Measurements from ENCODE around the gene ODF2. TPM values are rescaled to one million over a fixed set of nuclear protein-coding genes. Genes with fewer than 3 reads are reported as not detected.

Gene ODF2
- total and polyA plus RNA-seq, 12 donors = 10.9 to 19.7 (median 14.8) TPM

DNA sequence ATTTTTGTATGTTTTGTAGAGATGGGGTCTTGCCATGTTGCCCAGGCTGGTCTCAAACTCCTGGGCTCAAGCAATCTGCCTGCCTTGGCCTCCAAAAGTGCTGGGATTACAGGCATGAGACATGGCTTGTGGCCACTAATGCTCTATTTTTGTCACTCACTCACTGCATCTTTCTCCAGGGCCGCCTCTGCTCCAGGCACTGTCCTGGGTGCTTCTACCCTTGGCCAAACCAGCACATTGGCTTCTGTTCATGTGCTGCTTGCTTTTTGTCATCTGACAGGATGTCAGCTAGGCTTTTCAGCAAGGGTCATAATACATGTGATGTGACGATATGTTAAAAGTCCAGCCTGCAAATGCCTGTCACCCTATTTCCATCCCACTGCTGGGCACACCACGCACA lies 3.2 kb downstream of the ODF2 start:
- Histone ChIP-seq H3K27me3 (no peaks in the 10 kb centered on the region), H3K36me3 (peaks cover 0 to 52% (median 27%) of the 10 kb centered on the region in 9 donors), H3K9me3 (no peaks in the 10 kb centered on the region), H3K4me1 (peaks cover 0 to 33% (median 15%) of the 10 kb centered on the region in 9 donors), H3K27ac (peak overlapping the region in 7 of 10 donors; percentile 6 to 65 (median 26)), H3K4me3 (no peak overlapping the region)
- intact Hi-C loops (cut with DNase I) = loop anchor here in 3 of 10 donors (5.0 to 10.0 kb wide), 2 partner anchors 93 to 96 kb away; partner anchors contain the start of gene SPTAN1 (in 3 of the 3)
- 44 to 63% methylated on average over 3 of the region's 3 CpGs for WGBS, 2 donors
- TF ChIP-seq, protein P1, sequence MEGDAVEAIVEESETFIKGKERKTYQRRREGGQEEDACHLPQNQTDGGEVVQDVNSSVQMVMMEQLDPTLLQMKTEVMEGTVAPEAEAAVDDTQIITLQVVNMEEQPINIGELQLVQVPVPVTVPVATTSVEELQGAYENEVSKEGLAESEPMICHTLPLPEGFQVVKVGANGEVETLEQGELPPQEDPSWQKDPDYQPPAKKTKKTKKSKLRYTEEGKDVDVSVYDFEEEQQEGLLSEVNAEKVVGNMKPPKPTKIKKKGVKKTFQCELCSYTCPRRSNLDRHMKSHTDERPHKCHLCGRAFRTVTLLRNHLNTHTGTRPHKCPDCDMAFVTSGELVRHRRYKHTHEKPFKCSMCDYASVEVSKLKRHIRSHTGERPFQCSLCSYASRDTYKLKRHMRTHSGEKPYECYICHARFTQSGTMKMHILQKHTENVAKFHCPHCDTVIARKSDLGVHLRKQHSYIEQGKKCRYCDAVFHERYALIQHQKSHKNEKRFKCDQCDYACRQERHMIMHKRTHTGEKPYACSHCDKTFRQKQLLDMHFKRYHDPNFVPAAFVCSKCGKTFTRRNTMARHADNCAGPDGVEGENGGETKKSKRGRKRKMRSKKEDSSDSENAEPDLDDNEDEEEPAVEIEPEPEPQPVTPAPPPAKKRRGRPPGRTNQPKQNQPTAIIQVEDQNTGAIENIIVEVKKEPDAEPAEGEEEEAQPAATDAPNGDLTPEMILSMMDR (IDR thresholded peaks at IDR 0.05) = no peak
- peak; percentile 32 to 35 for DNase-seq
- peak in 6 of 8 donors; percentile 16 to 71 (median 42) for ATAC-seq

DNA sequence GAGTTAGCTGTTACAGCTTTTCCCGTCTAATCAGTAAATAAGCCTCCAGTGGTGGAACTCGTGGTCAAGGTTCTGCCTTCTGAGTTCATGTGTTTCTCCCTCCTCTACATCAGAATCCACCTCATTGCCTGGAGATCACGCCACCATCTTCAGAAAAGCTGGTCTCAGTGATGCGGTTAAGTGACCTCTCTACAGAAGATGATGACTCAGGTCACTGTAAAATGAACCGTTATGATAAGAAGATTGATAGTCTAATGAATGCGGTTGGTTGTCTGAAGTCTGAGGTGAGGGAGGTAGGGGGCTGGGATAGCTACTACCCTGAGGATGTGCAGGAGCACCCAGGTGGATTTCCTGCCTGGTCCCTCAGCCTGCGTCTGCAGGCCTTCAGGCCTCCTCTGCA lies 13.3 kb downstream of the ODF2 start:
- no peak for ATAC-seq
- Histone ChIP-seq H3K27me3 (no peaks in the 10 kb centered on the region), H3K36me3 (peaks cover 0 to 87% (median 8%) of the 10 kb centered on the region in 9 donors), H3K4me3 (no peak overlapping the region), H3K27ac (no peak overlapping the region), H3K9me3 (no peaks in the 10 kb centered on the region), H3K4me1 (peaks cover 0 to 3% (median 0%) of the 10 kb centered on the region in 9 donors)
- DNase-seq = no peak
- 89 to 95% methylated on average over 7 of the region's 7 CpGs for WGBS, 2 donors
- intact Hi-C loops (cut with DNase I) = no loop called here
- TF ChIP-seq, protein P1 (IDR thresholded peaks at IDR 0.05) = no peak

DNA sequence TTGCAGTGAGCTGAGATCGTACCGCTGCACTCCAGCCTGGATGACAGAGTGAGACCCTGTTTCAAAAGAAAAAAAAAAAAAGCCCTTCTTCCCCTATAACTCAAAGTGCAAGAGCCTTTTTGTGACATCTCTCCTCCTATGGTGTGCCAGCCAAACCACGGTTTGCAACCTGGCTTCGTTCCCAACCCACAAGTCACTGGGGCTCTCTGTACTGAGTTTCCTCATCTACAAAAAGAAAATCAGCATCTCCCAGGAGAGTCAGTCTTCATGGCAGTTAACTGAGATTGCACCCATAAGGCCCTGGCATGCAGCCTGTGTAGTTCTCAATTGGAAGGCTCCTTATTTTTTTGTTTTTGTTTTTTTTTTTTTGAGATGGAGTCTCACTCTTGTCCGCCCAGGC lies 14.8 kb downstream of the ODF2 start:
- TF ChIP-seq, protein P1 (IDR thresholded peaks at IDR 0.05) = no peak
- no peak overlapping the region for H3K27ac ChIP-seq
- H3K9me3 ChIP-seq = no peaks in the 10 kb centered on the region
- H3K36me3 ChIP-seq = peaks cover 0 to 90% (median 5%) of the 10 kb centered on the region in 9 donors
- H3K27me3 ChIP-seq = no peaks in the 10 kb centered on the region
- ATAC-seq = peak in 1 of 8 donors; percentile 35
- WGBS, 2 donors = 71 to 82% methylated on average over 5 of the region's 5 CpGs
- H3K4me3 ChIP-seq = no peak overlapping the region
- no peak for DNase-seq
- H3K4me1 ChIP-seq = peaks cover 0 to 3% (median 0%) of the 10 kb centered on the region in 9 donors
- intact Hi-C loops (cut with DNase I) = loop anchor here in 1 of 10 donors (10.0 kb wide), 1 partner anchor 54 kb away; no protein-coding TSS in a partner anchor

DNA sequence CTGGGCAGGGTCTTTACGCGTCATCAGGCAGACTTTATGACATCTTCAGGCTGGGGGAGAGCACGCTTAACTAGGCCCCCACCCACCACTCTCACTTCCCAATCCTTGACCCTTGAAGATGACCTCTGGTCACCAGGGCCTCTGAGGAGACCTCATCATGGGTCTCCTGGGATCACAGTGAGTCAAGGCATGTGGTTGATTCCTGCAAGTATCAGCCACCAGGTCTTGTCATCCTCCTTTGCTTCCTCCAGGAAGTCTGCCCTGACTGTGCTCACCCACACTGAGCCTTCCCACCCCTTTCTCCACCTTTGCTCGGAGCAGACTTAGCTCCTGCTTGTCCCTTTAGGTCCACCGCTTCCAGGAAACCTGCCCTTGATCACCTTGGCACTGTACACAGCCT lies 17.3 kb downstream of the ODF2 start:
- WGBS, 2 donors = 93 to 96% methylated on average over 5 of the region's 5 CpGs
- no peak overlapping the region for H3K4me3 ChIP-seq
- DNase-seq = no peak
- peaks cover 0 to 3% (median 0%) of the 10 kb centered on the region in 9 donors for H3K4me1 ChIP-seq
- TF ChIP-seq, protein P1 (IDR thresholded peaks at IDR 0.05) = no peak
- no peak overlapping the region for H3K27ac ChIP-seq
- H3K36me3 ChIP-seq = peaks cover 0 to 92% (median 7%) of the 10 kb centered on the region in 9 donors
- no peaks in the 10 kb centered on the region for H3K27me3 ChIP-seq
- intact Hi-C loops (cut with DNase I) = loop anchor here in 1 of 10 donors (10.0 kb wide), 1 partner anchor 52 kb away; no protein-coding TSS in a partner anchor
- no peaks in the 10 kb centered on the region for H3K9me3 ChIP-seq
- ATAC-seq = peak in 1 of 8 donors; percentile 14
